ENCODE data around the gene EBF4. TPM values are rescaled to one million over a fixed set of nuclear protein-coding genes. Genes with fewer than 3 reads are reported as not detected.

The EBF4 gene
- total RNA-seq, 1 donor from 2014 or later, result 11.0 TPM

DNA sequence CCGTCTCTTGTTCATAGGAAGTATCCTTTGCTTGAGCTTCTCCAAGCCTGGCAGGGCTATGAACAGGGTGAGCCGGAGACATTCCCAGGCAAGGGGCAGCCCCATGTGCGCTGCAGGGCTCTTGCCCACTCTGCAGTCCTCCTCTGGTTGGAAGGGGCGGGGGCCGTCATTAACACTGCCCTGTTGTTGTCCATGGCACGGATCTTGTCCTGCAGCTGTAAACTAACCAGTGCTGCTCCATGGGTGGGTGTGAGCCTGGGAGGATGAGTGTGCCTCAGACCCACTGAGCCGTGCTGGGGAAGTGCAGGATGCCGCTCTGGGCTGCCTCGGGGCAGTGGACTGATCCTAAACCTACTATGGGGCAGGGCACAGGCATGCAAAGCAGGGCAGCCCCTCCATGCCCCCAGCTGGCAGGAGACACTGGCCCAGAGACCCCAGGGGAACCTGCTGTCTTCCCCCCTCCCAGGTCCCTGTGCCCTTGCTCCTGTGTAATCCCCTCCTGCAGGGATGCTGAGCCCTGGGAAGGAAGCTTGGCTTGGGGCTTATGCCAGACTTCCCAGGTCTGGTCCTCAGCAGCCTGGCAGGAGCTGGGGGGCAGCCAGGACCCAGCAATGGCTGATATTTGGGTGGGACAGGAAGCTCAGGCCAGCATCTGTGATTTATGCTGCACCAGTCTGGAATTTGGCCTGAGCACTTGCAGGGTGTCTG lies 8.5 kb downstream of the EBF4 start:
- peaks cover under 1% of the 10 kb centered on the region for H3K36me3 Mint-ChIP-seq (ENCODE audit: unreplicated experiment)
- TF ChIP-seq, protein P1, sequence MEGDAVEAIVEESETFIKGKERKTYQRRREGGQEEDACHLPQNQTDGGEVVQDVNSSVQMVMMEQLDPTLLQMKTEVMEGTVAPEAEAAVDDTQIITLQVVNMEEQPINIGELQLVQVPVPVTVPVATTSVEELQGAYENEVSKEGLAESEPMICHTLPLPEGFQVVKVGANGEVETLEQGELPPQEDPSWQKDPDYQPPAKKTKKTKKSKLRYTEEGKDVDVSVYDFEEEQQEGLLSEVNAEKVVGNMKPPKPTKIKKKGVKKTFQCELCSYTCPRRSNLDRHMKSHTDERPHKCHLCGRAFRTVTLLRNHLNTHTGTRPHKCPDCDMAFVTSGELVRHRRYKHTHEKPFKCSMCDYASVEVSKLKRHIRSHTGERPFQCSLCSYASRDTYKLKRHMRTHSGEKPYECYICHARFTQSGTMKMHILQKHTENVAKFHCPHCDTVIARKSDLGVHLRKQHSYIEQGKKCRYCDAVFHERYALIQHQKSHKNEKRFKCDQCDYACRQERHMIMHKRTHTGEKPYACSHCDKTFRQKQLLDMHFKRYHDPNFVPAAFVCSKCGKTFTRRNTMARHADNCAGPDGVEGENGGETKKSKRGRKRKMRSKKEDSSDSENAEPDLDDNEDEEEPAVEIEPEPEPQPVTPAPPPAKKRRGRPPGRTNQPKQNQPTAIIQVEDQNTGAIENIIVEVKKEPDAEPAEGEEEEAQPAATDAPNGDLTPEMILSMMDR (IDR thresholded peaks at IDR 0.05; ENCODE audit: partially characterized antibody, unreplicated experiment), result no peak
- H3K27me3 Mint-ChIP-seq (ENCODE audit: unreplicated experiment), result peaks cover 9% of the 10 kb centered on the region
- no peak overlapping the region for H3K27ac Mint-ChIP-seq (ENCODE audit: unreplicated experiment)
- H3K4me3 Mint-ChIP-seq (ENCODE audit: unreplicated experiment), result no peak overlapping the region
- peaks cover 12% of the 10 kb centered on the region for H3K4me1 Mint-ChIP-seq (ENCODE audit: low read depth, unreplicated experiment)
- DNase-seq, result no peak
- peaks cover 6% of the 10 kb centered on the region for H3K9me3 Mint-ChIP-seq (ENCODE audit: unreplicated experiment)

DNA sequence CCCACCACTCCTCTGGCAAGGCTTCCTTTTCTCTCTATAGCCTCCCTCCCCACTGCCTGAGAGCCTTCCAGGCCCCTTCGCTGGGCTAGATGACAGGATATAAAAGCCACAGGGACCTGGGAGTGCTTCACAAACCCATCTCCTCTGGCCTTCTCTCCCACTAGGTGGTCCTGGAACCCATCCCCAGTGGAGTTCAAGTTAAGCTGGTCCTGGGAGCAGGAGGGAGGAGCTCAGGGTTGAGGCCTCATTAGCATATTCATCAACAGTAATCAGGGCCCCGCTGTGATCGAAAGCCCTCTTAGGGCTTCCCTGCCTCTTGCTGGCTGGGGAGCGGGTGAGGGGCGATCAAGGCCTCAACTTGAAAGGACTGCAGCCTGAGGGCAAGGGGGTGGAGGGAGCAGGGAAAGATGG lies 9.1 kb downstream of the EBF4 start:
- TF ChIP-seq, protein P1 (IDR thresholded peaks at IDR 0.05; ENCODE audit: partially characterized antibody, unreplicated experiment), result no peak
- no peak for DNase-seq
- Mint-ChIP-seq H3K27ac (ENCODE audit: unreplicated experiment) (no peak overlapping the region), H3K9me3 (ENCODE audit: unreplicated experiment) (peaks cover 4% of the 10 kb centered on the region), H3K36me3 (ENCODE audit: unreplicated experiment) (no peaks in the 10 kb centered on the region), H3K4me1 (ENCODE audit: low read depth, unreplicated experiment) (peaks cover 9% of the 10 kb centered on the region), H3K27me3 (ENCODE audit: unreplicated experiment) (peaks cover 8% of the 10 kb centered on the region), H3K4me3 (ENCODE audit: unreplicated experiment) (no peak overlapping the region)

GRCh38 chr20:2703716-2704475 lies 11.3 kb downstream of the EBF4 start:
- H3K4me3 Mint-ChIP-seq (ENCODE audit: unreplicated experiment), result no peak overlapping the region

DNA sequence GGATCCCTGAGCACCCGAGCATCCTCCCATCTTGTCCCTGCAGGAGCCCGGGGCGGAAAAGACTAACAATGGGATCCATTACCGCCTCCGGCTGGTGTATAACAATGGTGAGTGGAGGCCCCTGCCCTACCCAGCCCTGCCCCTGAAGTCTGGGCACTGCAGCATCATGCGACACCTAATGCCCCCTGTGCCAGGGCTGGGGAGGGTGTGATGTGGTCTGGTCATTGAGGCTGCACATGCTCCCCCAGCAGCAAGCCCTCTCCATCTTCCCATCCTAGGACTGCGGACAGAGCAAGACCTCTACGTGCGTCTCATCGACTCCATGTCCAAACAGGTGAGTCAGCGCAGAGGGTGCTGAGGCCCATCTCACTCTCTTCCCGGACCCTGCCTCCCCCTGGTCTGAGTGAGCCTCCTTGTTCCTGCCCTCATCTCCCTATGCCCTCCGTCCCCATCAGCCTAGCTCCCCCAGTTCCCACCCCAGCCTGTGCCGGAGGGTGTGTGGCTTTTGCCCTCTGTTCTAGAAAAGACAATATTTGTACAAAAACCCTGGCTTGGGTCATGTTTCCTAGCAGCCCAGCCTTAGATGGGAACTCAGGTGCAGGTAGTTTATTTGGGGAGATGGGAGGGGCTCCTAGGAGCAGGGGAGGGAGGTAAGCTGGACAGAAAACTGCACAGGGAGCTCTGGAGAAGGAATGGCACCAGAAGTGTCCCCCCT lies 13.5 kb downstream of the EBF4 start:
- no peaks in the 10 kb centered on the region for H3K4me1 Mint-ChIP-seq (ENCODE audit: low read depth, unreplicated experiment)
- TF ChIP-seq, protein P1 (IDR thresholded peaks at IDR 0.05; ENCODE audit: partially characterized antibody, unreplicated experiment), result no peak
- H3K4me3 Mint-ChIP-seq (ENCODE audit: unreplicated experiment), result no peak overlapping the region
- H3K36me3 Mint-ChIP-seq (ENCODE audit: unreplicated experiment), result no peaks in the 10 kb centered on the region
- no peak for DNase-seq
- peaks cover 7% of the 10 kb centered on the region for H3K27me3 Mint-ChIP-seq (ENCODE audit: unreplicated experiment)
- H3K27ac Mint-ChIP-seq (ENCODE audit: unreplicated experiment), result no peak overlapping the region
- H3K9me3 Mint-ChIP-seq (ENCODE audit: unreplicated experiment), result no peaks in the 10 kb centered on the region

More at GRCh38 chr20:2703716-2704475, 11.3 kb downstream of the EBF4 start:
- Mint-ChIP-seq H3K36me3 (ENCODE audit: unreplicated experiment) (no peaks in the 10 kb centered on the region), H3K4me1 (ENCODE audit: low read depth, unreplicated experiment) (no peaks in the 10 kb centered on the region), H3K9me3 (ENCODE audit: unreplicated experiment) (peaks cover 2% of the 10 kb centered on the region), H3K27ac (ENCODE audit: unreplicated experiment) (no peak overlapping the region), H3K27me3 (ENCODE audit: unreplicated experiment) (peaks cover 9% of the 10 kb centered on the region)
- DNase-seq, result no peak
- TF ChIP-seq, protein P1 (IDR thresholded peaks at IDR 0.05; ENCODE audit: partially characterized antibody, unreplicated experiment), result no peak
